Adipocyte (in vitro differentiated cells): ENCODE measurements around the gene FEZ2.

ENCODE experiments used
- DNase-seq: peaks from one replicate; pipeline ENCODE4 v3.0.0-alpha.2; 2015; ENCODE audit warnings: low read depth
- H3K27me3 ChIP-seq: replicated peaks from 2 replicates; pipeline ENCODE4 v1.7.0; 2013; ENCODE audit warnings: mild to moderate bottlenecking, low read length, moderate library complexity; ENCODE audit not compliant: control insufficient read depth, insufficient read depth
- H3K36me3 ChIP-seq: 2 replicates; pipeline ENCODE4 v1.7.0; 2013; ENCODE audit warnings: low read length, mild to moderate bottlenecking, moderate library complexity; ENCODE audit not compliant: control insufficient read depth, insufficient read depth, severe bottlenecking
- H3K4me1 ChIP-seq: 2 replicates; pipeline ENCODE4 v1.7.0; 2013; ENCODE audit warnings: mild to moderate bottlenecking, low read length, moderate library complexity; ENCODE audit not compliant: control insufficient read depth, insufficient read depth
- H3K4me3 ChIP-seq: 2 replicates; pipeline ENCODE4 v1.7.0; 2013; ENCODE audit warnings: mild to moderate bottlenecking, low read length, moderate library complexity
- H3K9ac ChIP-seq: 2 replicates; pipeline ENCODE4 v1.7.0; 2013; ENCODE audit warnings: mild to moderate bottlenecking, low read length, moderate library complexity
- H3K9me3 ChIP-seq: 2 replicates; pipeline ENCODE4 v1.7.0; 2013; ENCODE audit warnings: mild to moderate bottlenecking, low read length, moderate library complexity; ENCODE audit not compliant: control insufficient read depth

The FEZ2 gene

DNA sequence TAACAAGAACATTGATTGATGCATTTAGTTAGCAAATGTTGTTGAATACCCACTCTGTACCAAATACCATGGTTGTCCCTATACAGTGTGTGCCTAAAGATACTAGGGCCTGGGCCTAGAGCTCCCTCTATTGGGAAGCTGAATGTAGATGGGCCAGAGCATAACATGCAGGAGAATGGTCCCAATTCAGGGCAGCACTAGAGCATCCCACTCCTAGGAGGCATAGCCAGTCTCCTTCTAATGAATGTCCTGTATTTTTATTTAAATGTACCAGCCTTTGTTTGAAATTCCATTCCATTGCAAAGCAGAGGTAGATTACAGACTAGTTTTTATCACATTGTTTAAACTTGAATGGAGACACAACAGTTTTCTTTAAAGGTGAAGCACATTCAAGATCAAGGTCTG, 90.6 kb downstream of the FEZ2 start:
- Histone ChIP-seq H3K36me3 (peaks cover 83% of the 10 kb centered on the region), H3K9me3 (no peaks in the 10 kb centered on the region), H3K4me1 (no peaks in the 10 kb centered on the region), H3K4me3 (no peak overlapping the region), H3K9ac (no peak overlapping the region), H3K27me3 (no peaks in the 10 kb centered on the region)
- peak; percentile 84 for DNase-seq
